C4-2B (cell line): ENCODE results near the gene MOB3B.

Source experiments
- ZFX ChIP-seq: fragments of 450-650 bp; IDR thresholded peaks from 2 replicates; pipeline ENCODE4 v1.6.1; 2017
- TF ChIP-seq, protein P1 (sequence below): fragments of 450-650 bp; conservative IDR thresholded peaks from 2 replicates; pipeline ENCODE4 v1.5.1; 2017; ENCODE audit warnings: mild to moderate bottlenecking

DNA sequence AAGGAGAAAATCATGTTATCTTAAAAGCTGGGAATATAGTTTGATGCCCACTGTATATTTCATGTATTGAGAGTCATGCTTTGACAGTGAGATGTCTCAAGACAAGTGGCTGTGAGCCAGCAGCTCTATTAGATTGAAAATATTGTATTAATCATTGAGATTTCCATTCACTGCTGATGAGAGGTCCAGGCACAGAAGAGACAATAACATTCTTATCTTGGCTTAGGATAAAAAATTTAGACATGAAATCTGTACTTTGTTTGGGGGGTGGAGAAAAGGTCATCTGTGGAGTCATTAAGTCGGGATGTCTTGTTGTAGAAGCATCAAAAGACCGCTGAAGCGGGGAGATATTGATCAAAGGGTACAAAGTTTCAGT is 134.8 kb downstream of the MOB3B start:
- TF ChIP-seq, protein P1, sequence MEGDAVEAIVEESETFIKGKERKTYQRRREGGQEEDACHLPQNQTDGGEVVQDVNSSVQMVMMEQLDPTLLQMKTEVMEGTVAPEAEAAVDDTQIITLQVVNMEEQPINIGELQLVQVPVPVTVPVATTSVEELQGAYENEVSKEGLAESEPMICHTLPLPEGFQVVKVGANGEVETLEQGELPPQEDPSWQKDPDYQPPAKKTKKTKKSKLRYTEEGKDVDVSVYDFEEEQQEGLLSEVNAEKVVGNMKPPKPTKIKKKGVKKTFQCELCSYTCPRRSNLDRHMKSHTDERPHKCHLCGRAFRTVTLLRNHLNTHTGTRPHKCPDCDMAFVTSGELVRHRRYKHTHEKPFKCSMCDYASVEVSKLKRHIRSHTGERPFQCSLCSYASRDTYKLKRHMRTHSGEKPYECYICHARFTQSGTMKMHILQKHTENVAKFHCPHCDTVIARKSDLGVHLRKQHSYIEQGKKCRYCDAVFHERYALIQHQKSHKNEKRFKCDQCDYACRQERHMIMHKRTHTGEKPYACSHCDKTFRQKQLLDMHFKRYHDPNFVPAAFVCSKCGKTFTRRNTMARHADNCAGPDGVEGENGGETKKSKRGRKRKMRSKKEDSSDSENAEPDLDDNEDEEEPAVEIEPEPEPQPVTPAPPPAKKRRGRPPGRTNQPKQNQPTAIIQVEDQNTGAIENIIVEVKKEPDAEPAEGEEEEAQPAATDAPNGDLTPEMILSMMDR = no peak
- no peak for TF ChIP-seq ZFX
